K562 (cell line): ENCODE measurements around the gene TMEM45A.

Experiments
- EZH2 ChIP-seq: IDR thresholded peaks from 2 replicates; pipeline ENCODE4 v1.6.1; 2012; ENCODE audit warnings: low read depth, mild to moderate bottlenecking, inconsistent platforms, low read length, borderline replicate concordance
- RFX1 ChIP-seq: fragments of 450-650 bp; IDR thresholded peaks from 2 replicates; pipeline ENCODE4 v1.6.1; 2016; ENCODE audit warnings: mild to moderate bottlenecking, moderate library complexity
- STAG1 ChIP-seq: sonication (generic); formaldehyde crosslinking; IDR thresholded peaks from 2 replicates; pipeline ENCODE4 v1.5.0; 2020; ENCODE audit warnings: missing genetic modification reagents, borderline replicate concordance
- TBP ChIP-seq: optimal IDR thresholded peaks from 2 replicates; pipeline ENCODE3; 2011; ENCODE audit warnings: low read depth, low read length, improper control_type of control experiment
- TF ChIP-seq, protein P1 (sequence below): IDR thresholded peaks from 2 replicates; pipeline ENCODE4 v1.6.1; 2014; ENCODE audit warnings: antibody characterized with exemption
- TF ChIP-seq, protein P2 (sequence below): fragments of 450-650 bp; IDR thresholded peaks from 2 replicates; pipeline ENCODE4 v1.6.1; 2016; ENCODE audit warnings: low read depth, mild to moderate bottlenecking, moderate library complexity

DNA sequence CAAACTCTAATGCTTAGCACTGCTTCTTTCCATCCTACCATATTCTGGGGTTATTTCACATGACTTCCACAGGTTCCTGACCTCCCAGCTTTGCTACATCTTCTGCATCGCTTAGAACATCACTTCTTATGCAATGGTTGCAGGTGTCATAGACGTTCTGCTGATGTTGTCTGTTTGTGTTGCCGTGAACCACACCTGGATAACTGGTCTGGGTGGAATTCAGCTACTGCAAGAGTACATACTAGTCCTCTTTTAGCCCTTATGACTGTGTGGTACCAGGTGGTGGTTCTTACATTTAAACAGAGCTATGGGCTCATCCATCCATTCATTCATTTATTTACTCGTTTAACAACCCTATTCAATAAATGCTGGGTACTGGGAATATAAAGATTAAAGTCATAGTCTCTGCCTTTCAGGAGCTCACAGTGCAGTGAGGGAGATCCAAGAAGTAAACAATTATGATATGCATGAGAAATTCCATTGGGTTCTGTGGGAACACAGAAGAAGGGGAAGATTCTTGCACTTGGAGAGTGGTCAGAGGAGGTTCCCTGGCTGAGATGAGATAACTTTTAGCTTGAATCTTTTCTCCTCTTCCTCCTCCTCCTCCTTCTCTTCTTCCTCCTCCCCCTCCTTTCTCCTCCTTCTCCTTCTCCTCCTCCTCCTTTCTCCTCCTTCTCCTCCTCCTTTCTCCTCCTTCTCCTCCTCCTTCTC, 30.8 kb downstream of the TMEM45A start:
- TF ChIP-seq, protein P1, sequence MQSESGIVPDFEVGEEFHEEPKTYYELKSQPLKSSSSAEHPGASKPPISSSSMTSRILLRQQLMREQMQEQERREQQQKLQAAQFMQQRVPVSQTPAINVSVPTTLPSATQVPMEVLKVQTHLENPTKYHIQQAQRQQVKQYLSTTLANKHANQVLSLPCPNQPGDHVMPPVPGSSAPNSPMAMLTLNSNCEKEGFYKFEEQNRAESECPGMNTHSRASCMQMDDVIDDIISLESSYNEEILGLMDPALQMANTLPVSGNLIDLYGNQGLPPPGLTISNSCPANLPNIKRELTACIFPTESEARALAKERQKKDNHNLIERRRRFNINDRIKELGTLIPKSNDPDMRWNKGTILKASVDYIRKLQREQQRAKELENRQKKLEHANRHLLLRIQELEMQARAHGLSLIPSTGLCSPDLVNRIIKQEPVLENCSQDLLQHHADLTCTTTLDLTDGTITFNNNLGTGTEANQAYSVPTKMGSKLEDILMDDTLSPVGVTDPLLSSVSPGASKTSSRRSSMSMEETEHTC = no peak
- no peak for TF ChIP-seq TBP
- TF ChIP-seq, protein P2, sequence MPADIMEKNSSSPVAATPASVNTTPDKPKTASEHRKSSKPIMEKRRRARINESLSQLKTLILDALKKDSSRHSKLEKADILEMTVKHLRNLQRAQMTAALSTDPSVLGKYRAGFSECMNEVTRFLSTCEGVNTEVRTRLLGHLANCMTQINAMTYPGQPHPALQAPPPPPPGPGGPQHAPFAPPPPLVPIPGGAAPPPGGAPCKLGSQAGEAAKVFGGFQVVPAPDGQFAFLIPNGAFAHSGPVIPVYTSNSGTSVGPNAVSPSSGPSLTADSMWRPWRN = no peak
- no peak for TF ChIP-seq STAG1 (CRISPR knock-in tag)
- TF ChIP-seq EZH2 = no peak
- TF ChIP-seq RFX1 = no peak
